SK-N-MC (cell line): ENCODE results near the gene OR4Q3.
"Not testable (repeated sequence)": the region's sequence is repeated elsewhere in the genome, so short reads cannot be mapped to it uniquely, and the experiment has no call there.

Experiments used
- EZH2 ChIP-seq: fragments of 200-600 bp; sonication (generic); IDR thresholded peaks from one replicate; pipeline ENCODE4 v1.6.1; 2017; ENCODE audit warnings: antibody characterized with exemption
- FOXP2 ChIP-seq: optimal IDR thresholded peaks from 2 replicates; pipeline ENCODE3; 2011; ENCODE audit warnings: mild to moderate bottlenecking, moderate library complexity; ENCODE audit not compliant: insufficient read depth; ENCODE audit errors: extremely low read length, control extremely low read depth
- POLR2AphosphoS5 ChIP-seq: IDR thresholded peaks from 2 replicates; pipeline ENCODE4 v1.6.1; 2012; ENCODE audit warnings: mild to moderate bottlenecking, low read depth, low read length, borderline replicate concordance

DNA sequence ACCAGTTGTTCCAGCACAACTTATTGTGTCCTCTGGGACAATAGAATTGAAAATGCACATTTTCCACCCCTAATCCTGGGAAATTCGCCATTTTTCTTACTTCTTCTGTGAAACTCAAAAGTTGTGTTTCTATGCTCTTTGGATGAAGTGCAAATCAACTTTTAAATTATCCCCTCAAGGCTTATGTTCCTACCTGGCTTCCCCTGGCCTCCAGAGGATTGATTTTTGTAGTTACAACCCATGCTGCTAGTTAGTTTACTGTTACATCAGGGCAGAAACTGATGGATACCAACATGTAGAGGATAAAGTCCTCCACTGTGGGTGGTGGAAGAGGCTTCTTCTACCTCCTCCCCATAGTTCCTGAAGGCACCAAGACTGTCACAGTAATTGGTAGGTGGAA is 29.8 kb downstream of the OR4Q3 start, which contains the start of gene OR4M1:
- not testable (repeated sequence) for TF ChIP-seq EZH2, POLR2AphosphoS5, FOXP2
